ENCODE results near the gene CACNA1C.

DNA sequence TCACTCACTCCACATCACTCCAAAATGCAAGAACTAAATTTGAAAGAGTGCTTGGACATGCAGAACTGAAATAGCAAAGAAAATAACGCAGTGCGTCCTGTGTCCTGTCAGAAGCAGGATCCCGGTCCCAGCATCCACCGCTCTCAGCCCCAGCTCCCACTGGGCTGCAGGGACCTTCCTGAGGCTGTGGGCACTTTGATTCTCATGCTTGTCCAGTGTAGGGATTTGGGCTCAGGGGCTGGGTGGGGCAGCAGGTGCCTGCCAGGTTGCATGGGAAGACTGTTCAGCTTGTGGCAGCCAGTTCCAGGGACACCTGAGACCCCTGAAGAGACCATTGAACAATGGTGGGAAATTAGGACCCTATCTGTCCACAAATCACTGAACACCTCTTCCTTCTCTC is 602.0 kb downstream of the CACNA1C start:
- TF ChIP-seq, protein P1, sequence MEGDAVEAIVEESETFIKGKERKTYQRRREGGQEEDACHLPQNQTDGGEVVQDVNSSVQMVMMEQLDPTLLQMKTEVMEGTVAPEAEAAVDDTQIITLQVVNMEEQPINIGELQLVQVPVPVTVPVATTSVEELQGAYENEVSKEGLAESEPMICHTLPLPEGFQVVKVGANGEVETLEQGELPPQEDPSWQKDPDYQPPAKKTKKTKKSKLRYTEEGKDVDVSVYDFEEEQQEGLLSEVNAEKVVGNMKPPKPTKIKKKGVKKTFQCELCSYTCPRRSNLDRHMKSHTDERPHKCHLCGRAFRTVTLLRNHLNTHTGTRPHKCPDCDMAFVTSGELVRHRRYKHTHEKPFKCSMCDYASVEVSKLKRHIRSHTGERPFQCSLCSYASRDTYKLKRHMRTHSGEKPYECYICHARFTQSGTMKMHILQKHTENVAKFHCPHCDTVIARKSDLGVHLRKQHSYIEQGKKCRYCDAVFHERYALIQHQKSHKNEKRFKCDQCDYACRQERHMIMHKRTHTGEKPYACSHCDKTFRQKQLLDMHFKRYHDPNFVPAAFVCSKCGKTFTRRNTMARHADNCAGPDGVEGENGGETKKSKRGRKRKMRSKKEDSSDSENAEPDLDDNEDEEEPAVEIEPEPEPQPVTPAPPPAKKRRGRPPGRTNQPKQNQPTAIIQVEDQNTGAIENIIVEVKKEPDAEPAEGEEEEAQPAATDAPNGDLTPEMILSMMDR (conservative IDR thresholded peaks at IDR 0.05): no peak
- no peak for TF ChIP-seq EZH2 (IDR thresholded peaks at IDR 0.05; ENCODE audit: low read depth)

Measured in PC-9 (cell line).